GM19438 (cell line): ENCODE measurements around the gene MAPK4.
"Not testable (repeated sequence)": the region's sequence is repeated elsewhere in the genome, so short reads cannot be mapped to it uniquely, and the experiment has no call there.

Experiments
- ATAC-seq: cut with Tn5 transposase; IDR thresholded peaks from one replicate; pipeline ENCODE4 v1.9.1; 2021; ENCODE audit warnings: low read depth; ENCODE audit not compliant: unreplicated experiment

MAPK4 gene

DNA sequence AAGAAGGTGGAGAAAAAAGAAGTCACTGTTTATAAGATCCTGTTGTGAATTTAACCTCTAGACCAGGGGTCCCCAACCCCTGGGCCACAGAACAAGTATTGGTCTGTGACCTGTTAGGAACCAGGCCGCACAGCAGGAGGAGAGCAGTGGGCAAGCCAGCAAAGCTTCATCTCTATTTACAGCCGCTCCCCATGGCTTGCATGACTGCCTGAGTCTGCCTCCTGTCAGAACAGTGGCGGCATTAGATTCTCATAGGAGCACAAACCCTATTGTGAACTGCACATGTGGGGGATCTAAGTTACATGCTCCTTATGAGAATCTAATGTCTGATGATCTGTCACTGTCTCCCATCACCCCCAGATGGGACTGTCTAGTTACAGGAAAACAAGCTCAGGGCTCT, 13.3 kb downstream of the MAPK4 start:
- ATAC-seq: not testable (repeated sequence)

DNA sequence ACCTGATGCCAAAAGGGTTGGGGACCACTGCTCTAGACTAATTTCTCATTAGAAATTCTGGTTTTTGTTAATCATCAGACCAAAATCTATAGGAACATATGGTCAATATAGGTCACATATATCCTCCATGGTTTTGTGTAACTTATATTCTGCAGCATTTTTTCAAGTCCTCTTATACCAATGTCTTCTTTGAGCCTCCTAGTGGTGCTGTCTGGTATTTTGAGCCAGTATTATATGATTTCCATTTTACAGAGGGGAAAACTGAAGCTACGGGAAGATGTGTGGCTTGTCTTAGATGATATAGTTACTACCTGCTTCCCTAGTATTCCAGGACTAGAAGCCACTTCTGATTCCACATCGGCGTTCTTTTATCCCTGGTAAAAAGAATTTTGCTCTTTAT, 13.8 kb downstream of the MAPK4 start:
- no peak for ATAC-seq

DNA sequence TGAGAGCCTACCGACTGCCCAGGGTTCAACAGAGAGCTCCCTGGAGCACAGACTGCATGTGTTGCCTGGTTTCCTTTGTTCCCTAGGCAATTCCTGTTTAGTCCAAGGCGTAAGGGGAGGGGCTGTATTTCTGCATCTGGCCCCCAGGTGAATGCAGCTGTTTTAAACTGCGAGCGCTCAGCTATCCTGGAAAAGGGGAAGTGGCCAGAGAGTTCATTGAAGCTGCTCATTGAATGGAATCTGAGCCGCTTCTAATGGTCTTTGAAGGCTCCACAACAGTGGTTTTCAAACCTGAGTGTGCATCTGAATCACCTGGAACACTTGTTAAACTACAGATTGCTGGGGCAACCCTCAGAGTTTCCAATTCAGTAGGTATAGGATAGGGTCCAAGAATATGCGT, 18.1 kb downstream of the MAPK4 start:
- ATAC-seq: no peak

DNA sequence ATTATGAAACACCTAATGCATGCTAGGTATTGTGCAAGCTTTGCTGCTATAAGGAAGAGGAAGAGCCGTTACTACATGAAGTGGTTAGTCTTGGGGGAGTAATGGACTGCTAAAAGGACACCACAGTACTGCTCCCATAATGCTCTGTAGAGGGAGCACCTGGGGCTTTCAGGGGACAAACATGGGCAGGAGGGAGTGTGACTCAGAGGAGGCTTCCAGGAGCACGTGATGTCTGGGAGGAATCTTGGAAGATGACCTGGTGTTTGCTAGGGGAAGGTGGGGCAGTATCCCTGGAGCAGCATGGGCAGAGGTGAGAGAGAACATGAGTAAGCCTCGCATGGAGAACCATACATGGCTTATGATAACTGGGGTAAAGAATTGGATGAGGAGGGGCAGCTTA, 18.8 kb downstream of the MAPK4 start:
- no peak for ATAC-seq

DNA sequence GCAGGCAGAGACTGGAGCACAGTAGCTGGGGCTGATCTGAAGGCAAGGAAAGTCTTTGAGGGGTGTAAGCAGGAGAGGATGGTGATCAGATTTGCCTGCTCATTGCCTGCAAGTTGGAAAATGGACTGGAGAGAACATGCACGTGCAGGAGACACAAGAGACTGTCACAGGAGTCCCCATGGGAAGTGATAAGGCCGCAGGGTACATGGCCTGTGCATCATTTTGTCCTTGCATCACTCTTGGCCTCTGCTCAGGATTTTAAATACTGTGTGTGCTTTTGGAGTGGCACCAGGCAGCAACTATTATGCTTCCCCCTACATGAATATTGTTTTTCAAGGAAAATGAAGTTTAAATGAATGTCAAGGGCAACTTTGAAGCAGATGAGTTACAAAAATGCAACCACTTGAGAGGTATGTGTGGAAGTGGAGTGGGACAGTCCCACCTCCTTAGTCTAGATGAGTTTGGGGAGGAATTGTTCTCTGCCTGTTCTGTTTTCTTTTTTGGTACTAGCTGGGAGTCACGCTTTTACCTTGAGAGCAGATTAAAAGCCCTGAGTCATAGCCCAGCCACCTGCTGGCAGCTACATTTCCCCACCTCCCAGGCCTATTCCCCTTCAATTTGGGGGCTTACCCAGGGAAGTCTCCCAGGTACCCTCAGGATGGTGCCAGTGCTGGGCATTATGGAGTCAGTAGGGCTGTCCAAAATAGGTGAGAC, 19.3 kb downstream of the MAPK4 start:
- no peak for ATAC-seq

DNA sequence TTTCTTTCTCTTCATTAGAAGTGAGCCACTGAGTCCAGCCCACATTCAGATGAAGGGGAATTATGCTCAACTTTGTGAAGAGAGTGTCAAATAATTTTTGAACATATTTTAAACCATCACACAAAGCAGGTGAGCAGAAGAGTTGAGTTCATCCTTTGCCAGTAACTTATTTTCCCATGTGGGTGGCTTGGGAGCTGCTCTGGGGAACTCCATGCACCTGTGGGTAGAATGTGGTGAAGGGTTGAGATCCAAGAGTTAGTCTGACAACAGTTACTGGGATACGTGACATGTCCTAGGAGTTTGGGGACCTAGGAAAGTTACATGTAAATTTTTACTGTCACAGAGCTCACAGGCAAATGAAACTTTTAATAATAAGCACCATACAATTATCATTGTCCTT, 21.6 kb downstream of the MAPK4 start:
- ATAC-seq: no peak

DNA sequence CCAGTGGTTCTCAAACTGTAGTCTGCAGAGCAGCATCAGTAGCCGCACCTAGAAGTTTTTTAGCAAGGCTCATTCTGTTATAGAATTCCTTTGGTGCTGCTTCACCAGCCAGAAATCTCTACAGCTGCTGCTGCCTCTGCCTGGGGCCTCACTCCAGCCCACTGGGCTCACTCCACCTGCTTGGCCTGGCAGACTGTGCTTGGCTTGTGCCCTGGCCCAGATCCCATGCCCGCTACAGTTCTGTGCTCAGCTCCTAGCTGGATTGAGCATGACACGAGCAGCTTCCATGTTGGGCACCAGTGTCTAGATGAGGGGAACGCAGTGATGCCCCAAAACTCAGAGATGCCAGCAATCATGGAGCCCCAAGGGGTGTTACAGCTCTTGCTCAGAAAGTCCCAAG, 22.6 kb downstream of the MAPK4 start:
- no peak for ATAC-seq

DNA sequence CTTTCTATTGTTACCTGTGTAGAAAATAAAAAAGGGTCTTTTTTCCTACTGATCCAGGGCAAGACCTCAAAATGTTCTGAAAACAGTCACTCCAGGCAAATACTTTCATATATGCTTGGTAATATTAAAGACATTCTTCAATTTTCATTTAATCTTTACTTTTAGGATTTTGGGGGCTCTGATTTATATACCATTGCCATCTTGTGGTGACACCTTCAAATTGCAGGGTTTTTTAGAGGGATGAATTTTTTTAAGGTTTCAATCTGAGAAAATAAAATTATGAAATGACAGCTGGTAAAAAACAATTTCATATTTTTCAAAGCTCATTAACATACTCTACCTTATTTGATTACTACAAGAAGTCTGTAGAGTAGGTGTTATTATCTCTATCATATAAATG, 26.8 kb downstream of the MAPK4 start:
- no peak for ATAC-seq

DNA sequence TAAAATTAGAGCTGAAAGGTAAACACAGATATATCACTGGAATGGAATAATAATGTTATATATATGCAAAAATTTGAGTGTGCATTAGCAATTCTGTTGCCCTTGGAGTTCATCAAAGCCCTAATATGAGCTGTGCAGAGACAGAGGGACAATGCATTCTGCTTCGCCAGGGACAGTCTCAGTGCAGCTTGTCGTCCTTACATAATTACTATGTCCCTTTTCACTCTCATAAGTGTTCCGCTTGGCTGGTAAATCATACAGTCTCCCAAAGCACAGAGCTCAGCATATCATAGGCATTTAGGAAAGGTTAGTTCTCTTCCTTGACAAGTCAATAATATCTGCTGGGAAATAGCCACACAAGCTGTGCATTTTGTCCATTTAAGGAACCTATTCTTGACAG, 30.7 kb downstream of the MAPK4 start:
- no peak for ATAC-seq

DNA sequence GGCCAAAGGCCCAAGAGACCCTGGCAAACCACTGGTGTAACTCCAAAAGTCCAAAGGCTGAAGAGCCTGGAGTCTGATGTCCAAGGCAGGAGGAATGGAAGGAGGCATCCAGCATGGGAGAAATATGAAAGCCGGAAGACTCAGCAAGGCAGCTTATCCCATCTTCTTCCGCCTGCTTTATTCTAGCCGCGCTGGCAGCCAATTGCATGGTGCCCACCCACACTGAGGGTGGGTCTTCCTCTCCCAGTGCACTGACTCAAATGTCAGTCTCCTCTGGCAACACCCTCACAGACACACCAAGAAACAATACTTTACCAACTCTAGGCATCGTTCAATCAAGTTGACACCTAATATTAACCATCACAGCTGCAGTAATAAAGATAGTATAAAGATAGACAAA, 34.1 kb downstream of the MAPK4 start:
- ATAC-seq: no peak

DNA sequence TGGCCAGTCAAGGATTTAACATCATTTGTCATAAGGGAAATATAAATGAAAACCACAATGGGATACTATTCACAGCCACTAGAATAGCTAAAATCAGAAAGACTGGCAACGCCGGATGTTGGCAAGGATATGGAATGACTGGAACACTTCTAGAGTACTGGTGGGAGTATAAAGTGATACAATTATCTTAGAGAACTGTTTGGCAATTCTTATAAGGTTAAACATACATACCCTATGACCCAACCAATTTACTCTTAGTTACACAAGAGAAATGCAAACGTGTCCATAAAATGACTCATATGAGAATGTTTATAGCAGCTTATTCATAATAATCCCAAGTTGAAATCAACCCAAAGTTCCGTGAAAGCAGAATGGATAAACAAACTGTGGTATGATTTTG, 35.1 kb downstream of the MAPK4 start:
- ATAC-seq: no peak

DNA sequence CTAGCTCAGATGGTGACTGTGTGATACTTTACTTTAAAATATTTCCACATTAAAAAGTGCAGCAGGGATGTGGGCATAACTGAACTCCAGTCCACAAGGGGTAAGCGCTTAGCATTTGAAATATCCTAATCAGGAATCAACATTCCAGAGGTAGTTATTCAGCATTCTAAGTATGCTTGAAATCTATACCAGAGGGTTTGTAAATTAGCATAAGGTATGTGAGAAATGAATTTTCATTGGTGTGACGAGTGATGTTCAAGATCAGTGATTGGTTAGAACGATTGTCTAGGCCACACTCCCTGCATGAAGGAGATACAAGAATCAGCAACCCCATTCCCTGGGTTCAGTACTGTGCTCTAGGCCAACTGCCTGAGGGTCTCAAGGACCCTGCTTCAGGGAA, 42.6 kb downstream of the MAPK4 start:
- ATAC-seq: no peak

DNA sequence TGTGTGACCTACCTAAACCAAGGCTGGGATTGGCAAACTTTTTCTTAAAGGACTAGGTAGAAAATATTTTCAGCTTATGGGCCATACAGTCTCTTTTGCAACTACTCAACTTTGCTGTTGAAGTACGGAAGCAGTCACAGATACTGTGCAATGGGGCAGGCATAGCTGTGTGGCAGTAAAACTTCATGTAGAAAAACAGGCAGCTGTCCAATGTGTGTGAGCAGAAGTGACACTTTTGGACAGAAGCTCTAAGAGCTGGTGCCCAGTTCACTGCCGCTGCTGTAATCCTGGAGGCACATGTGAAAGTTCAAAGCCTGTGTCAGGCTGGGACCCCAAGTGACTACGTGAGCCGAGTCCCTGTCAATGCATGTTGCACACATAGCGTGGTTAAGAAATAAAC, 46.7 kb downstream of the MAPK4 start:
- ATAC-seq: no peak

DNA sequence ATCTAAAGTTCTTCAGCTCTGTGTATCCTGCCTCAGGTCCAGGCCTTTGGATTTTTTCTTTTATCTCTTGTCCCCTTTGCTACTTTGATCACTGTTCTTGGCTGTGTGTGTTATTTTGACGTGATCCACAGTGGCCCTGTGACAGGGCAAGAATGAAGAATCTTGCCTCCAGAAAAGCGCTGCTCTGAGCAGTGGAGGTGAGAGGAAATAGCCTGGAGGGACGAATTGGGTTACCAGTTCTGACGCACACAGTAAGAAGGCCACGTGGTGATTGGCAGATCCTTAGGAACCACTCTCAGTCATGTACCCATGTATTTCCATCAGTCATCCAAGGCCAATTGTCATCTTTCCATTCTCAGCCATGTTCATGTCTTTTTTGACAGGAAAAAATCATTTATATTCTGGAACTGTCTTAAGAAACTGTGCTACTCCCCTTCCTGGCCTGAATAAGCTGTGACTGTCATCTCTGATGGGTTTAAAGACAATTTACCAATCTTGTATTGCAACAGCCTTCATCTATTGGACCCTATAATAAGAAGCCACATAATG, 47.6 kb downstream of the MAPK4 start:
- ATAC-seq: no peak

DNA sequence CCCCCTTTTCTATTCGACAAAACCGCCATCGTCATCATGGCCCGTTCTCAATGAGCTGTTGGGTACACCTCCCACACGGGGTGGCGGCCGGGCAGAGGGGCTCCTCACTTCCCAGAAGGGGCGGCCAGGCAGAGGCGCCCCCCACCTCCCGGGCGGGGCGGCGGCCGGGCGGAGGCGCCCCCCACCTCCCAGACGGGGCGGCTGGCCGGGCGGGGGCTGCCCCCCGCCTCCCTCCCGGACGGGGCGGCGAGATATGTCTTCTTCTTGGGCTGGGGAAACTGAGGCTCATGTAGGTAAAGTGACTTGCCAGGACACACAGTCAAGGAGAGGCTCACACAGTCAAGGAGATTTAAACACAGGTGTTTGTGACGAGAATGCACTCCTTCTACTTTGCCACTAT, 49.3 kb downstream of the MAPK4 start:
- ATAC-seq: not testable (repeated sequence)

DNA sequence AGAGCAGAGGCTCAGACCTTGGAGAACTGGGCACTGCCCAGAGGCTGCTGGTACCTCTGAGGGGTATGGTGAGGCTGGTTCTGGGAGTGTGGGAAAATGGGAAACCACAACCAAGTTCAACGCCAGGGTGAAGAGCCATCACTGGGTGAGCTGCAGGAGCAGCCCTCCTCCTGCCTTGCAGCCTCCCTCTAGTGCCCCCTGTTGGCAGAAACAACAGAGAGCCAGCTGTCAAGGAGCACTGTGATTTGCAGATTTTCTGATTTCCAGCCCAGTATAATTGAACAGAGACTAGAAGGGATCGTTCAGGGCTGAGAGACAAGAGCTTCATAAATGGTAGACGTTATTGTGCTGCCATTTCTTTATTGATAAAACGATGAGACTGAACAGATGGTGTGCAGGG, 50.5 kb downstream of the MAPK4 start:
- no peak for ATAC-seq

DNA sequence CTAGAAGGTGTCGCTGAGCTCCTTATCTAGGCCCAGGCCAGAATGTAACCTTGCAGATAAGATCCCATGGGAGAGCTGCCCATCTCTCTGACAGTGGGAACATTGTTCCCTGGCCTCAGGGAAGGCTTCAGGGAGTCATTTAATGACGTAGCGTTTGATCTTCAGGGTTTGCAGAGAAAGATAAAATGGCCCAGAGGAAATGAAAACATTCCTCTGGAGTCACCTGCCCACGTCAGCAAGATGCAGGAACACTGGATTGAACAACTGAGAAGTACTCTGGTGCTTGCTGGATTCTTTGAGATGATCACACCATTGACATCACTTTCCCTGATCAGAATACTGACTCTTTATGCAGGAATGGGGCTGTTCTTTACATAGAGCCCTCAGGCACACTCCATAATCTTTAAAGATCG, 51.6 kb downstream of the MAPK4 start:
- no peak for ATAC-seq

DNA sequence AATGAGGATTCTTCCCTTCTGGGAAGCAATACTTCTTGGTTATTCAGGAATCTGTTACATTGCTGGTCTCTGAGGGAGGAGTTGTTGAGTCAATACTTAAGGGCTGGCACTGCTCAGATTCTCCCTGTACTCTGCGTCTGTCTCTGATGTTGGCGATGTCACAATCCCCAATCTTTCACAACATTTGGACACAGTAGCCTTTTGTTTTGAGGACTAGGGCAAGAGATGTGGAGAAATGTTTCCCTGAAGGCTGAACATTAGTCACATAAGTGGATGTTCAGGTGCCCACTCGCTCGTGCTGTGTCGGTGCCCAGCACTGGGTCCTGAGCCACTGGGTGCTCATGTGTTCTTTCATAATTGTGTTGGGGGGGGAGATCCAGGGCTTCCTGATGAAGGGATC, 55.0 kb downstream of the MAPK4 start:
- ATAC-seq: no peak

DNA sequence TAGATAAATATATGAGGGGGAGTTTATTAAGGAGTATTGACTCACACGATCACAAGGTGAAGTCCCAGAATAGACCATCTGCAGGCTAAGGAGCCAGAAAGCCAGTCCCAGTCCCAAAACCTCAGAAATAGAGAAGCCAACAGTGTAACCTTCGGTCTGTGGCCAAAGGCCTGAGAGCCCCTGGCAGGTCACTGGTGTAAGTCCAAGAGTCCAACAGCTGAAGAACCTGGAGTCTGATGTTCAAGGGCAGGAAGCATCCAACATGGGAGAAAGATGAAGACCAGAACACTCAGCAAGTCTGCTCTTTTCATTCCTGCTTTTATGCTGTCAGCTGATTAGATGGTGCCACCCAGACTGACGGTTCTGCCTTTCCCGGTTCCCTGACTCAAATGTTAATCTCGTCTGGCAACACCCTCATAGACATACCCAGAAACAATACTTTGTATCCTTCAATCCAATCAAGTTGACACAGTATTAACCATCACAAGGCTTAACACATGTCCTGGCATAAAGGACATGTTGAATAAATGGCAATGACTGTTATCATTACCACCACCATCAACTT, 56.7 kb downstream of the MAPK4 start:
- no peak for ATAC-seq

DNA sequence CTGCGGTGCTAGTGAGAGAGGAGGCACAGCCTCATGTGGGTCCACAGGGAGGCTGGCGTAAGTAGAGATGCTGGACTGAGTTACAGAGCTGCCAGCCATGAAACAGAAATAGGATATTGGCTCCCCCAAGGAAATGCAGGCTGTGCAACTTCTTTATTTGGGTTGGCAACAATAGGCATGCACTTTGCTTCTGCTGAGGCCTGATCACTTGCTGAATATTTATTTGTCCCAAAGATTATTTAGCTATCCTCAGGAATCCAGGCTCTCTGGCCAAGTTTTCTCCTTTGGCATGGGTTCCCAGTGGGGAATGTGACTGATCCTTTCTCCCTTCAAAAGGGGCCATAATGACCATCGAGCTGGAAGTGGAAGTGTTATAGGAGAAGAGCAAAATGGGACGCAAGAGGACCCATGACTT, 60.0 kb downstream of the MAPK4 start:
- ATAC-seq: no peak

DNA sequence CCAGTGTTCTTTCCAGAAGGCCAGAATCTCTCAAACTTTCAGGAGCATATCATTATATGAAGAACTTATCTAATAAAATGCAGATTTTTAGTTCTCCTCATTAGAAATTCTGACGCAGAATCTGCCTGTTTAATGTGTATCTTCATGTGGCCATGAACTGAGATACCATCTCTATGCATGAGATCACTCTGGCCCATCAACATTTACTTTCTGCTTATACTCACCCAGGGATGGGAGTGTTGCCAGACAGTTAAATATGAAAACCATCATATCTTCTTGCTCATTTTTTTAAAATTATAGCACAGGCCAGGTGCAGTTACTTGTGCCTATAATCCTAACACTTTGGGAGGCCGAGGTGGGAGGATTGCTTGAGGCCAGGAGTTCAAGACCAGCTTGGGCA, 60.4 kb downstream of the MAPK4 start:
- no peak for ATAC-seq

DNA sequence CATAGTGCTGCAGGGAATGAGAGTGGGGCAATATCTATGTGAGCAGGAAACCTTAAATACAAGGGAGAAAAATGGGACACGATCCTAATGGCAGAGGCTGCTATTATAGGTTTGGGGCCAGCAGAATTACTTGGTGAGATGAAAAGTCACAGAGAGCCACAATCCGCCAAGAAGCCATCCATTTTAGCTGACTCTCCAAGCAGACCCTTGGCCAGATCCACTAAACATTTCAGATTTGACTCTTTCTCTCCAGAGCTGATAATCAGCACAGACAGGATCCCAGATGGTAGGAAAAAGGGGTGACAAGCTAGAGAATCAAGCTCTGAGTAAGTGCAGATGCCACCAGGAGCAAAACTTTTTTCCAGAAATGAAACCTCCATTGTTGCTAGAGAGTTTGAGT, 61.5 kb downstream of the MAPK4 start:
- ATAC-seq: no peak
